Omental fat pad (tissue), 4 donors: ENCODE measurements around the gene RIPPLY3. TPM values are rescaled to one million over a fixed set of nuclear protein-coding genes. Genes with fewer than 3 reads are reported as not detected.

Source experiments
- ATAC-seq: fragments of 150-250 bp; one replicate; pipeline ENCODE4 v1.9.1; 2016; ENCODE audit warnings: mild to moderate bottlenecking, moderate library complexity; ENCODE audit not compliant: low FRiP score
- DNase-seq: peaks from one replicate; pipeline ENCODE4 v3.0.0-alpha.2; 2019; ENCODE audit warnings: low spot score
- CTCF ChIP-seq, 3 donors: fragments of 450-650 bp; IDR thresholded peaks; one replicate each; pipeline ENCODE4 v1.5.1; 2016 to 2017; ENCODE audit warnings: antibody characterized with exemption in 3 of 3, mild to moderate bottlenecking in 3 of 3, moderate library complexity in 2 of 3
- total RNA-seq, 4 donors: library from RNA; depleted of rRNA; stranded (reverse); fragments of >200 nt; gene quantifications; one replicate each; pipeline ENCODE4 v1.1.0, GENCODE V29; 2016

RIPPLY3 gene
- total RNA-seq, 4 donors from 2014 or later = not detected

GRCh38 chr21:36974851-36975192 lies 31.7 kb upstream of the RIPPLY3 start:
- no peak for DNase-seq
- ATAC-seq = no peak
- no peak for TF ChIP-seq CTCF (IDR thresholded peaks at IDR 0.05)

- no peak for TF ChIP-seq CTCF (IDR thresholded peaks at IDR 0.05)
- DNase-seq (no peak), ATAC-seq (no peak)
Measured at GRCh38 chr21:36976228-36976861, 30.2 kb upstream of the RIPPLY3 start.

DNA sequence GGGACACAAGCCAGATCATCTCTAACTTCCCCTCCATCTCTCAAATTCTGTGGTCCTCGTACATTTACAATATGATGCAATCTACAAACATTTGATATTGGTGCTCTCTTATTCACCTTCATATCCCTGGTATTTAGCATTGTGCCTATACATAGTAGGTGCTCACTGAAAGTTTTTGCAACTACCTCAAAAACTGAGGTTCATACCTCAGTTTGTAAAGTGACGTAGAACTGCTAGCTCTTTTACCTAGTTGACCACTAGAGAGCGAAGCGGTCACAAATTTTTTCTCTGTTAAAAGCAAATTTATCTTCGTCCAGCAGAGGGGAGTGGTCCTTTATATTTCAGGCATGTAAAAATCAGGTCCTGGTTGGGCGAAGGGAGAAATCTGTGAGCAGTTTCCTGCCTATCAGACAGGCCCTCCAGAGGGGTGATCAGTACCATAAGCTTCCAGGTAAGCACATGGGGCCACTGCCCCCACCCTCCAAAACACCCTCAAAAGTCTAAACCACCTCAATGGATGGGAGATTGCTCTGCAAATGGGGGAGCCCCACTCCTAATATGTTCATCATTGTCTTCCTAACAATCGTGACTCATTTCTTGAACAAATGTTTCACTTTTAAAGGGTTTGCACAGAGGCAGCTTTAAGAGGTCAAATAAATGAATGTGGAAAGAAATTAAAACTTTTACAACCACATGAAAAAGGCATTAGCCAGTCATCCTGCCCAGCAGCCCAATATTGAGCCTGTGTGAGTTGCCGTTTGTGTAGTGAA lies 29.4 kb upstream of the RIPPLY3 start:
- no peak for TF ChIP-seq CTCF (IDR thresholded peaks at IDR 0.05)
- ATAC-seq (peak; percentile 42), DNase-seq (no peak)

DNA sequence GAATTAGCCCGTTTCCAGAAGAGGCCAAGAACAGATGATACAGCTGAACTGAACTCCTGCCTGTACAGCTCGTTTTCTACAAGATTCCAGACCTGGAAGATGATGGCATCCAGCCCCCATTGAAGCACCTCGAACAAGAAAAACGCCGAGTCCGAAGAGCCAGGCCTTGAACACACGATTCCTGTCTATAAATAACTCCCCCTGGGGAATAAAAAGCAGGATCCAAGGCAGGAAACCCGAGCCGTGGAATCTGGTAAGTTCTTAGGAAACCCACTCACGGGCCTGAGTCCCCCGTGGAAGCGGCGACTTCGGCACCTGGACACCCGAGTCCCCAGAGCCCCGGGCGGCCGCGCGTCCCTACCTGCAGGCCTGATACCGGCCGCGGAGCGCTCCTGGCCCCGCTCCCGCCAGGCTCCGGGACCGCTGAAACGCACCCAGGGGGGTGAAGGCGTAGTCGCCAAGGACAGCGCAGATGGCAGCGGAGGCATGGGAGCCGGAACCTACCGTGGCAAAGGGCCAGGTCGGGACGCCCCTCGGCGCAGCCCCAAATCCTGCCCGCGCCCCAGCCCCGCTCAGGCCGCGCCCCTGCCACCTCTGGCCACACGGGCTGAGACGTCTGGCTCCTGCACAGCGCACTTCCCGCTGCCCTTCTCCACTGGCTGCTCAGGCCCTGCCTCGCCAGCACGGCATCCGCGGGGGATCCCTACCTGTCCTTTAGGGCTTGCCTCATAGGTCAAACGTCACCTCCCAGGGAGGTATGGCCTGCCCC lies 26.0 kb upstream of the RIPPLY3 start:
- peak; percentile 52 for ATAC-seq

GRCh38 chr21:36981049-36981391 lies 25.5 kb upstream of the RIPPLY3 start:
- no peak for TF ChIP-seq CTCF (IDR thresholded peaks at IDR 0.05)
- ATAC-seq (peak; percentile 9), DNase-seq (no peak)

More for the DNA sequence above, 26.0 kb upstream of the RIPPLY3 start:
- DNase-seq = no peak
- no peak for TF ChIP-seq CTCF (IDR thresholded peaks at IDR 0.05)

DNA sequence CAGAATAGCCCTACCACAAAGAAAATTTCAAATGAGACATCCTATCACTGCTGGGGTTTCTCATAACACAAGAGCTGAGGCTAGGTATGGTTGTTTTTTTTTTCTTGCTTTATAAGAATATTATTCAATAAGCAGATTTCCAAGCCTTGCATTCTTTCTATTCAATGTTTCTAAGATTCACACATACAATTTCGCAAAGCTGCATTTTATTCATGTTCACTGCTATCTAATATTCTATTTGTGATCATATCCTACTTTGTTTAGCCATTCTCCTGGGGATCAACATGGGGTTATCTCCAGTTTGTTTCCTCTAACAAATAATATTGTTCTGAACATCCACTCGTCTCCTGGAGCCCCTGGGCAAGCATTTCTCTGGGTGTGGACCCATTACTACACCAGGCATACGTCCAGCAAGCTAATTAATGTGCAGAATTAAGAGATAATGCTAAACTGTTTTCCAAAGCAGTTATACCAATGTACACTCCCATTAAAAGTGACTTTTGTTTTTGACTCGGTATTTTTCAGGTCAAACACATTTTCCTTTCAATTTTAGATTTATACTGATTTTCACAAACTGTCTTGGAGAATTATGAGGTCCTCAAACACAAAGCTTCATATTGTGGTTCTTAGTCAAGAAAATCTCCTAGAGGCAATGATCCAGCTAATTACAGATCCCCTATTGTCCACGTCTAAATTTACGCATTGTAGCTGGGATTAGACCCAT lies 24.4 kb upstream of the RIPPLY3 start:
- TF ChIP-seq CTCF (IDR thresholded peaks at IDR 0.05) = no peak
- no peak for ATAC-seq
- no peak for DNase-seq
